GM18951 (cell line): ENCODE measurements around the gene FEM1C.

ENCODE experiments used
- POLR2A ChIP-seq: IDR thresholded peaks from 4 replicates; pipeline ENCODE4 v1.6.1; 2011; ENCODE audit warnings: mild to moderate bottlenecking; ENCODE audit not compliant: insufficient read length, insufficient read depth; ENCODE audit errors: extremely low read depth
- in situ Hi-C: fragments of 300-500 bp; cut with MboI; formaldehyde crosslinking; loops from one replicate; pipeline ENCODE4 v1.12.0; 2022; ENCODE audit warnings: low sequenced_read_pairs, mixed read lengths, inconsistent platforms; ENCODE audit not compliant: unreplicated experiment

The FEM1C gene

GRCh38 chr5:115549154-115549553, 4.6 kb upstream of the FEM1C start:
- in situ Hi-C loops, result no loop called here
- TF ChIP-seq POLR2A, result no peak

- no peak for TF ChIP-seq POLR2A
- in situ Hi-C loops, result no loop called here
These were observed 4.1 kb upstream of the FEM1C start for GRCh38 chr5:115548683-115549082.

- in situ Hi-C loops, result no loop called here
- TF ChIP-seq POLR2A, result no peak
These were observed 842 bp upstream of the FEM1C start for GRCh38 chr5:115545351-115545882.

GRCh38 chr5:115544043-115544435, 536 bp downstream of the FEM1C start:
- in situ Hi-C loops, result no loop called here
- no peak for TF ChIP-seq POLR2A

GRCh38 chr5:115543365-115544042, 1.1 kb downstream of the FEM1C start:
- in situ Hi-C loops, result no loop called here
- TF ChIP-seq POLR2A, result no peak

- in situ Hi-C loops, result no loop called here
- TF ChIP-seq POLR2A, result no peak
These were observed 1.8 kb downstream of the FEM1C start for GRCh38 chr5:115542651-115543364.

GRCh38 chr5:115542086-115542485, 2.5 kb downstream of the FEM1C start:
- no peak for TF ChIP-seq POLR2A
- in situ Hi-C loops, result no loop called here

GRCh38 chr5:115541611-115542010, 3.0 kb downstream of the FEM1C start:
- TF ChIP-seq POLR2A, result no peak
- in situ Hi-C loops, result no loop called here

GRCh38 chr5:115535479-115536035, 9.0 kb downstream of the FEM1C start:
- in situ Hi-C loops, result no loop called here
- no peak for TF ChIP-seq POLR2A

- no peak for TF ChIP-seq POLR2A
- in situ Hi-C loops, result no loop called here
These were observed 12.1 kb downstream of the FEM1C start for GRCh38 chr5:115532517-115532916.

GRCh38 chr5:115531787-115532367, 12.7 kb downstream of the FEM1C start:
- no peak for TF ChIP-seq POLR2A
- in situ Hi-C loops, result no loop called here

GRCh38 chr5:115531380-115531779, 13.2 kb downstream of the FEM1C start:
- no peak for TF ChIP-seq POLR2A
- in situ Hi-C loops, result no loop called here

GRCh38 chr5:115530426-115530825, 14.1 kb downstream of the FEM1C start:
- no peak for TF ChIP-seq POLR2A
- in situ Hi-C loops, result no loop called here
